ENCODE data around the gene PIEZO2. TPM values are rescaled to one million over a fixed set of nuclear protein-coding genes. Genes with fewer than 3 reads are reported as not detected.

The PIEZO2 gene
- polyA plus RNA-seq, 1 donor (not counting 4 experiments of a cell fraction or from before 2014, with no cell fraction given) = not detected

- Histone ChIP-seq H3K9ac (ENCODE audit: control insufficient read depth, extremely low read depth, insufficient read depth, low read length) (no peak overlapping the region), H3K4me3 (ENCODE audit: control insufficient read depth in 2 of 3, extremely low read depth in 1 of 3, insufficient read depth in 2 of 3, low read depth in 1 of 3, low read length in 3 of 3) (no peak overlapping the region), H3K4me1 (ENCODE audit: control insufficient read depth, extremely low read depth, insufficient read depth, low read length) (no peaks in the 10 kb centered on the region), H3K27ac (ENCODE audit: control insufficient read depth, insufficient read depth, low read length) (no peak overlapping the region), H3K9me1 (ENCODE audit: control insufficient read depth, extremely low read depth, insufficient read depth, low read length) (no peaks in the 10 kb centered on the region), H3K79me2 (ENCODE audit: control insufficient read depth, insufficient read depth, low read length) (no peaks in the 10 kb centered on the region), H2AFZ (ENCODE audit: control insufficient read depth, low read length) (no peak overlapping the region), H3K27me3 (ENCODE audit: control insufficient read depth, extremely low read depth, insufficient read depth, low read length) (peaks cover 24% of the 10 kb centered on the region), H4K20me1 (ENCODE audit: control insufficient read depth, extremely low read depth, insufficient read depth, low read length) (no peaks in the 10 kb centered on the region), H3K4me2 (ENCODE audit: control insufficient read depth, extremely low read depth, insufficient read depth, low read depth, low read length) (no peak overlapping the region), H3K9me3 (ENCODE audit: control insufficient read depth, low read depth, low read length) (no peaks in the 10 kb centered on the region), H3K36me3 (ENCODE audit: control insufficient read depth in 2 of 2, extremely low read depth in 1 of 2, insufficient read depth in 2 of 2, low read length in 2 of 2) (no peaks in the 10 kb centered on the region)
- TF ChIP-seq EZH2 (IDR thresholded peaks at IDR 0.05; ENCODE audit: low read length) (no peak), CTCF (optimal IDR thresholded peaks at IDR 0.05 in 1 of 3, IDR thresholded peaks at IDR 0.05 in 1 of 3, conservative IDR thresholded peaks at IDR 0.05 in 1 of 3; ENCODE audit: extremely low read depth in 1 of 3, insufficient read depth in 2 of 3, low read length in 3 of 3) (no peak)
- FAIRE-seq (no peak), DNase-seq (ENCODE audit: low read depth, low spot score) (no peak)
- dilution Hi-C loops (cut with MboI; ENCODE audit: extremely low pct_ligation_motif_present, low sequenced_read_pairs) = no loop called here
Measured at GRCh38 chr18:11153097-11153496, 3.7 kb upstream of the PIEZO2 start.

DNA sequence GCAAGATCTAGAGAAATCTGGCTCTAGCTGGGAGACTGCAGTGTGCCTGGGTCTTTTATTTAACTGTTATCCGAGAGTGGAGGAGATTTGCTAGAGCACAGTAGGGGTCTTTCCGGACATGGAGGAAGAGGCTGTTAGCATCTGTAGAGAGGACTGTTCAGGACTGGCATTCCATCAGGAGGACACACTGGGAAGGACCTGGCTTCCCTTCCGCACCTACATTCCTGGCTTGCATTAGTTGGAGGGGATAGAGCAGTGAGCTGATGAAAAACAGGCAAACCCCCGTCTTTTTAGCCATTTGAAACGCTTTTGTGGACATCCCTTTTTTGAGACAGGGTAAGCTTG is 874 bp upstream of the PIEZO2 start:
- no peaks in the 10 kb centered on the region for H3K36me3 ChIP-seq (ENCODE audit: control insufficient read depth in 2 of 2, extremely low read depth in 1 of 2, insufficient read depth in 2 of 2, low read length in 2 of 2)
- peaks cover 42% of the 10 kb centered on the region for H3K27me3 ChIP-seq (ENCODE audit: control insufficient read depth, extremely low read depth, insufficient read depth, low read length)
- H3K4me2 ChIP-seq (ENCODE audit: control insufficient read depth, extremely low read depth, insufficient read depth, low read depth, low read length) = no peak overlapping the region
- H3K4me1 ChIP-seq (ENCODE audit: control insufficient read depth, extremely low read depth, insufficient read depth, low read length) = no peaks in the 10 kb centered on the region
- no peak for DNase-seq (ENCODE audit: low read depth, low spot score)
- dilution Hi-C loops (cut with MboI; ENCODE audit: extremely low pct_ligation_motif_present, low sequenced_read_pairs) = no loop called here
- H3K9ac ChIP-seq (ENCODE audit: control insufficient read depth, extremely low read depth, insufficient read depth, low read length) = no peak overlapping the region
- H2AFZ ChIP-seq (ENCODE audit: control insufficient read depth, low read length) = no peak overlapping the region
- H3K9me3 ChIP-seq (ENCODE audit: control insufficient read depth, low read depth, low read length) = no peaks in the 10 kb centered on the region
- no peaks in the 10 kb centered on the region for H3K79me2 ChIP-seq (ENCODE audit: control insufficient read depth, insufficient read depth, low read length)
- H4K20me1 ChIP-seq (ENCODE audit: control insufficient read depth, extremely low read depth, insufficient read depth, low read length) = no peaks in the 10 kb centered on the region
- TF ChIP-seq CTCF (optimal IDR thresholded peaks at IDR 0.05 in 1 of 3, IDR thresholded peaks at IDR 0.05 in 1 of 3, conservative IDR thresholded peaks at IDR 0.05 in 1 of 3; ENCODE audit: extremely low read depth in 1 of 3, insufficient read depth in 2 of 3, low read length in 3 of 3) = no peak
- TF ChIP-seq EZH2 (IDR thresholded peaks at IDR 0.05; ENCODE audit: low read length) = no peak
- H3K4me3 ChIP-seq (ENCODE audit: control insufficient read depth in 2 of 3, extremely low read depth in 1 of 3, insufficient read depth in 2 of 3, low read depth in 1 of 3, low read length in 3 of 3) = no peak overlapping the region
- no peaks in the 10 kb centered on the region for H3K9me1 ChIP-seq (ENCODE audit: control insufficient read depth, extremely low read depth, insufficient read depth, low read length)
- FAIRE-seq = no peak
- no peak overlapping the region for H3K27ac ChIP-seq (ENCODE audit: control insufficient read depth, insufficient read depth, low read length)

Measured in keratinocyte (primary cell).